DMS 273 (cell line): ENCODE measurements around the gene GRIK3.

Experiments
- DNase-seq: peaks from one replicate; lab custom pipeline; 2025; ENCODE audit not compliant: unreplicated experiment; lab: John Stamatoyannopoulos, UW

Gene GRIK3

GRCh38 chr1:36859926-36860325, 174.4 kb downstream of the GRIK3 start:
- DNase-seq = no peak

GRCh38 chr1:36858981-36859380, 175.3 kb downstream of the GRIK3 start:
- DNase-seq = no peak

DNA sequence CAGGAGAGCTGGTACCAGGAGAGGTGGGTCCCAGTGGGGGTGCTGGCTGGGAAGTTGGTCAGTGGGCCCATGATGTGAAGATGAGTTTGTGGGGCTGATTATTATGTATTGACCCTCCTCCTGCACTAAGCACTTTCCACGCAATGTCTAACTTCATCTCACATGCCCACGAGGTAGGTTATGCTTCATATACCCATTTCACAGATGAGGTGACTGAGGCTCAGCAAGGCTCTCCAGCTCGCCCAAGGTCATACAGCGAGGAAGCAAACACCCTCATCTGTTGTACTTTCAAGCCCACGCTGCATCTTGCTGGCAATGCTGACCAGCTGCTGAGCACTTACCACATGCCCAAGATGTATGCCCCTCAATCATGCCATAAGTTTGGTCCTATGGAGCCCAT, 175.8 kb downstream of the GRIK3 start:
- no peak for DNase-seq

DNA sequence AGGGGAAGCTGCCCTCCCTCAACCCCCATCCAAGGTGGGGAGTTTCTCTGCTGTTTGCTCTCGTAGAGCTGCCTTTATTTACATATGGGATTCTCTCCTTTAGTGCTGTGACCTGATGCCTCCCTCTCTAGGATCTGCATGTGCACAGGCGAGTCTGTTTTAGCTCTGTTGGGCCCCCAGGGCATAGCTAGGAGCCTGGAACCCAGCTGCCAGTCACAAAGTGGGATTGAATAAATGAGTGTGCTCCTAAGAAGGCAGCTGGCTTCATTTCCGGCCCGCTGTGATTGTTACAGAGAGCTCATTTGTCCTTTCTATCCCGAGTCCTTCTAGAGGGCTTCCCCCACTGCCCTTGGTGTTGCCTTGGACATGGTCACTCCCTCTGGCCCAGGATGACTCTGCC, 176.6 kb downstream of the GRIK3 start:
- peak; percentile 57 for DNase-seq

- no peak for DNase-seq
These were observed 178.4 kb downstream of the GRIK3 start for GRCh38 chr1:36855699-36856494.

DNA sequence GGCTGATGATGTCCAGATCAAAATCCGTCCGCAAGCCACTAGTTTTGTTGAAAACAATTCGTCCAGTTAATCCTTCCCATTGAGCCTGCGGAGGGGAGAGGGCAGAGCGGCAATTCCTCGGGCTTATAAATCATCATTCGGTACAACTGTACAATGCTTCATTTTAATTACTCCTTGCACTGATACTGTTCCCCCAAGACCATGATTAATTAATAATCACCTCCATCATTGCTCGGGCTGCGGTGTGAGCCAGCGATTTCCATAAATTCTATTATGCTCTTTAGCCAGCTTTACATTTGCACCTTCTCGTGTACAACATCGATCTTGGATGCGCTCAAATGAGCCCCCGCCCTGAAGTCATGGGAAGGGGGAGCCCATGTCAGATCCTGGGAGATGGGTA, 180.7 kb downstream of the GRIK3 start:
- no peak for DNase-seq

DNA sequence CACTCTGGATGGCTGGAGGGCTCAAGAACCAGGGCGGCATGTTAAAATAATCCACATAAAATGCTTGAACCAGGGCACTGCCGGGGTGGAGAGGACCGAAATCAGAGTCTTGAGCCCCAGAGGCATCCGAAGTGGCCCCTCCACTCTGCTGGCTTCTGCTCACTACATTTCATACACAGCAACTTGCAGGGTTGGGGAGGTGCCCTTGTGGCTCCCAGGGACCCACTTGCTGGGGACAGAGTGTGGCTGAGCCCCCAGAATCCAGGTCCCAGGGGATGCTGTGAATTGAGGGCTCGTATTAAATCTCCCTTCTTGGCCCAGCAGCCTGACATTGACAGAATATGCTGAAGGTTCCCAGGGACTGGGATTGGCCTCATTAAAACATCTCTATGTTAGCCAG, 181.7 kb downstream of the GRIK3 start:
- no peak for DNase-seq

GRCh38 chr1:36851595-36851994, 182.7 kb downstream of the GRIK3 start:
- no peak for DNase-seq

DNA sequence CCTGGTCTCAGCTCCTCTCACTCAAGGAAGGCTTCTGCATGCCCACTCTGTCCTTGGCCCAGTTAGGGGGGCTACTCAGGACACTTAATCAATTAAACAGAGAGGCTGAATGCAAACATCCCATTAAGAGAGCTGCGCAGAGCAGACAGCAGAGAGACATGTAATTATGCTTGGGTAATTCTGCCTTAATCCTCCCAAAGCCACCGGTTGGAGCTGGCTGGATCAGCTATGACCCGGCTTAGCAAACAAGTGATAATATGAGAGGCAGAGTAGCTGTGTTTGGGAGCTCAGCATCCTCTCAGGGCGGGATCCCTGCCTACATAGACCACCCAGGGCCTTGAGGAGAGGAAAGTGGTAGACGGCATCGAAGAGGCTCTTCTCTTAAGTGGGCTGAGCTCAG, 183.2 kb downstream of the GRIK3 start:
- DNase-seq = no peak

DNA sequence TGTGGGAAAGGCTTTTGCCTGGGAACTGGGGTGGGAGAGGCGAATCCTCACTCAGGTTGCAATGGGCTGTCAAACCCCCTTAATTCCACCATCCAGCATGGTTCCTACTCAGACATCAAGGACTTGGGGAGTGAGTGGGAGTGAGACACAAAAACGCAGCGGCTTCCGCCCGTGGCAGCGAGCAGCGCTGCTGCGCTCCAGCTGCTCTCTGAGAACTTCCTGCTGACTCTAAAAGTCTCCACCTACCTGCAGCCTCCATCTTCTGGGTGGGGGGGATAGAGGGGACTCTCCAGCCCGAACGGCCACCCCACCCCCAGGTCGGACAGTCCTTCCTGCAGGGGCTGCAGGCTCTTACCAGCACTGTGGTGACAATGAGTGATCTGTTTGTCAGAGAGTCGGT, 184.4 kb downstream of the GRIK3 start:
- DNase-seq = no peak

DNA sequence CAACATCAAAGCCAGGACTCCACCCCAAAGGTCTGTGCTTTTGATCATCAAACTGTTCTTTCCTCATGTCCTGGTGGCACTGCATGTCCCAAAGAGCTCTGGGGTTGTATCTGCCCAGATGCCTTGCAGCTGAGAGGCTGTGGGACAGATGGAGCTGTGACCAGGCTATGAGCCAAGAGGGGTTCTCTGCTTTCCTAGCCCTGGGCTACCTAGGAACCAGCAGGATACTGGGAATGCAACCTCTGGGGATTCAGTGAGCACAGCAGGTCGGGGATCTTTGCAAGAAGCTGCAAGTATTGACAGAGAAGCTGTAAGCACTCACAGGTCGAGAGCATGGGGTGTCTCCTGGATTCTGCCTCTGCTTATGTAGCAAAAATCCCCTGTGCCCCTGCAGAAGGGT, 186.6 kb downstream of the GRIK3 start:
- DNase-seq = peak; percentile 94

DNA sequence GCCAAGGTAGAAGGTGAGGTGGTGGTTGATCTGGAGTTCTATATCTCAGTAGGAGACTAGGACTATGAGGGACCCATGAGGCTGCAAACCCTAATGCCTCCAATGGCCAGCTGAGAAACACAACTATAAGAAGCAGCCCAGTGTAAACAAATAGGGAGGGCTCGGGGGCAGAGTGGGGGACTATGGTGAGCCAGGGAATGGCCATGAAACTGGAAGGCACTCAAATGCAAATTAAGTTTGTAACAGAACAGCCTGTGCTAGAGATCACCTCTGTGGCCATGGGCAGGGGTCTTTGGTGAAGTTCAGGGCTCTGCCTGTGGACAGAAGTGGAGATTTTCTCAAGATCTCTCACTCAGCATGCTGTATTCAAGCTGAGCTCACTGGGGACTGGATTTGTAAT, 187.1 kb downstream of the GRIK3 start:
- DNase-seq = peak; percentile 42

GRCh38 chr1:36846357-36846756, 188.0 kb downstream of the GRIK3 start:
- peak; percentile 40 for DNase-seq

DNA sequence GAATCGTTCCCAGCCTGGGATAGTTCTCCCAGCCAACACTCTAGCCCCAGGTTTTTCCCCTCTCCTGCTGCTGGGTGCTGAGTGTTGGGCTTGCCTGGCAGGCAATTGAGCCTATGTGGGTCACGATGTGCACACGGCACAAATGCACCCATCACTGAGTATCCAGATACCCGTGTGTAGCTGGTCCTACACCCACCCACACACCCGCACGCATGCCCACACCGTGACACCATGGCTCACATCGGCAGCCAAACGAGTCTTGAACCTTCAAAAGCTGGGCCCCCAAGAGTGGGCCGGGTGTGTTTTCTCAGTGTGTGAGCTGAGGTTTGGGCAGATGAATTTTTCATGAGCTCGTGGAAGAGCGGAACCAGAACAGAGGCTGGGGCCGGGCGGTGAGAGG, 188.5 kb downstream of the GRIK3 start:
- DNase-seq = no peak

DNA sequence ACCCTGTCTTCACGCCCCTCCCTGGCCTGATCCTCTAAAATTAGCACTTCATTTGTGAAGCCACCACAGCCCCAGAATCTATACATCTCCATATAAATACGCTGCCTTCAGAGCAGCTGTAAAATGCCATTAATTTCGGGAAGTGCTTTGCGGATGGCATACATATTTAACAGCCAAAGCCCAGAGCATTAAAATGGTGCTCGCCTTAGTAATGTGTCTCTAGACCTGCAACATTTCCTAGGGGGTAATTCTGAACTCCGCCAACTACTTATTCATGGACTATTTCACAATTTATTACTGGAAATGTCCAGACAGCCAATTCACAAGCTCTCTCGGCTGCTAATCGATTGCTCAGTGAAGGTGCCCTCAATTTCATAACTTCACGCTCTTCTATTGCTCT, 189.4 kb downstream of the GRIK3 start:
- DNase-seq = no peak

DNA sequence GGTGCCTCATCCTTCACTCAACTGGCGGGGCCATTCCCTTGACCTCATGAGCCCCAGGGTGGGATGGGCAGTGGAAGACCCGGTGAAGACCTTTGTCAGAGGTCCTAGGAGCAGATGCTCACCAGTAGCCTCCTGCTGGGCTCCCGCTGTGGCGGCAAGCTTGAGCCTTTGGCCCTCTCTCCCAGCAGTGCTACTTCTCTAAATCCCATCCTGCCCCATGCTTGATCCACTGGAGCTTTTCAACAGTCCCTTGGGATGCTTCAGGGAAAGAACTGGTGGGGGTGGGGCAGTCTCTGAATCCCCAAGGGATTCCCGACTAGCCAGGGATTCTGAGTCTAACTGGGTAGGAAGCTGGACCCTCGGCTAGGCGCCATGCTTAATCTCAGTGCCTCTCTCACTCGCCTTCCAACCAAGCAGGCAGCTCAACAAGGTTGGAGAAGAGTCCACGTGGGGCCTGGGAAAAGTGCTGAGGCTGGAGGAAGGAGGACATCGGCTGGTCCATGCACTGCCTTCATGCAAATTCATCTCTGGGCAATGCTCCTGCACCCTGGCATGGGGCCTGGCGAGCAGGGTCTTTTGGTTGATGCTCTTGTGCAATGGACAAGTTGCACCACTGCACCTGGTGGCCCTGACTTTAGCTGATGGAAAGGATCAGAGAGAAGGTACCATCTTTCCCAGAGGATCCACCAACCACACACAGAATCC, 190.3 kb downstream of the GRIK3 start:
- no peak for DNase-seq

- DNase-seq = no peak
These were observed 191.3 kb downstream of the GRIK3 start for GRCh38 chr1:36843027-36843426.

GRCh38 chr1:36842448-36842847, 191.9 kb downstream of the GRIK3 start:
- no peak for DNase-seq

- DNase-seq = no peak
These were observed 194.8 kb downstream of the GRIK3 start for GRCh38 chr1:36839485-36839884.

DNA sequence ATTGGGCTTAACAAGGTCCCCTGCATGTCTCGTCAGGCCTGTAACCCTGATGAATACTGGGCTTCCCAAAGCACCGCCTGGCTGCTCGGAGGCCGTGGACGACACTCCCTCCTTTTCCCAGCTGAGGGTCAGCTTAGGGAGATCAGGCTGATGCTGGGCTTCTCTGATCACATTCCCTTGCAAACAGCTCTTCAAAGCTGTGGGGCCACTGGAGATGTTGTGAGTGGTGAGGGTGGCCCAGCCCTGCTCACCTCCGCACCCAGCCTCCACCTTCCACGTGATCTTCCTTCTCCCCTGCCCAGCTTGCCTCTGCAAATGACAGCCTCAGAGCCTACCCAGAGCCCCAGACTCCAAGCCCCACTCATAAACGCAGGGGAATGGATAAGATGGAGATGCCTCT, 195.4 kb downstream of the GRIK3 start:
- no peak for DNase-seq

- DNase-seq = no peak
These were observed 197.4 kb downstream of the GRIK3 start for GRCh38 chr1:36836916-36837315.

- DNase-seq = peak; percentile 32
These were observed 198.0 kb downstream of the GRIK3 start for GRCh38 chr1:36836196-36836883.
